HCT116 (cell line): ENCODE data around the gene BCR. TPM values are rescaled to one million over a fixed set of nuclear protein-coding genes. Genes with fewer than 3 reads are reported as not detected.

Experiments used
- ATAC-seq: fragments of 200-7000 bp; cut with Tn5 transposase; 2 replicates; pipeline ENCODE4 v1.9.1; 2020; ENCODE audit warnings: mild to moderate bottlenecking, moderate library complexity
- BruUV-seq: library from RNA; stranded (reverse); fragments of 400-500 nt; replicated peaks from 2 replicates; lab custom pipeline; 2021; lab: Mats Ljungman, UMichigan
- CTCF ChIA-PET: fragments of 300-600 bp; sonication (Branson Sonifier 250); formaldehyde crosslinking; loops from one replicate; lab custom pipeline; 2021; ENCODE audit warnings: antibody characterized with exemption; lab: Charles Lee
- POLR2A ChIA-PET: fragments of 300-600, 350-600 bp; sonication (Branson Sonifier 250); formaldehyde crosslinking; loops from one replicate; lab custom pipeline; 2021; ENCODE audit warnings: antibody characterized with exemption; lab: Charles Lee
- RAD21 ChIA-PET, 2 experiments: fragments of 300-600 bp; sonication (Branson Sonifier 250); formaldehyde crosslinking; loops; one replicate each; lab custom pipeline; 2023; ENCODE audit warnings: low total read pairs in 2 of 2; ENCODE audit not compliant: uncharacterized antibody in 2 of 2, unreplicated experiment in 2 of 2, low non-redundant PET in 1 of 2; lab: Charles Lee
- DNase-seq: peaks from one replicate; pipeline ENCODE4 v3.0.0-alpha.2; 2010; ENCODE audit warnings: low read depth, low spot score
- H2AFZ ChIP-seq: fragments of 200-600 bp; shearing (Covaris generic), sonication (generic); 2 replicates; pipeline ENCODE4 v1.6.1; 2017; ENCODE audit warnings: low read depth, mixed run types, mixed read lengths, antibody characterized with exemption, low read length; ENCODE audit not compliant: poor library complexity, severe bottlenecking
- H3K27ac ChIP-seq: 2 replicates; pipeline ENCODE4 v1.5.1; 2012; ENCODE audit warnings: low read depth, low read length
- H3K27me3 ChIP-seq: fragments of 200-600 bp; sonication (generic); 2 replicates; pipeline ENCODE4 v1.6.1; 2016; ENCODE audit warnings: mixed run types, low read length, mixed read lengths; ENCODE audit not compliant: insufficient read depth
- H3K36me3 ChIP-seq, 2 experiments: fragments of 200-500 bp in 1 of 2; fragments of 200-600 bp in 1 of 2; sonication (Bioruptor generic) in 1 of 2; sonication (generic) in 1 of 2; 2 replicates each; pipeline versions ENCODE4 v1.5.1 to v1.6.1; 2014 to 2016; ENCODE audit warnings: low read length in 2 of 2, inconsistent platforms in 1 of 2, mixed read lengths in 1 of 2, mixed run types in 1 of 2; ENCODE audit not compliant: insufficient read depth in 2 of 2, control insufficient read depth in 1 of 2
- H3K4me1 ChIP-seq, 2 experiments: fragments of 200-600 bp in 1 of 2; sonication (generic) in 1 of 2; 2 replicates each; pipeline versions ENCODE4 v1.5.1 to v1.6.1; 2012 to 2017; ENCODE audit warnings: low read length in 2 of 2, inconsistent platforms in 1 of 2, mild to moderate bottlenecking in 1 of 2, mixed read lengths in 1 of 2, mixed run types in 1 of 2, moderate library complexity in 1 of 2; ENCODE audit not compliant: insufficient read depth in 2 of 2, control insufficient read depth in 1 of 2
- H3K4me2 ChIP-seq: fragments of 200-600 bp; sonication (generic); 2 replicates; pipeline ENCODE4 v1.6.1; 2017; ENCODE audit warnings: mixed run types, low read length, mixed read lengths
- H3K4me3 ChIP-seq, 2 experiments: fragments of 200-600 bp in 1 of 2; sonication (generic) in 1 of 2; replicated peaks in 1 of 2; 2 replicates each; pipeline ENCODE4 v1.5.1; 2011 to 2016; ENCODE audit warnings: low read length in 2 of 2, control low read depth in 1 of 2, low read depth in 1 of 2, mild to moderate bottlenecking in 1 of 2, mixed read lengths in 1 of 2, mixed run types in 1 of 2
- H3K79me2 ChIP-seq: fragments of 200-600 bp; sonication (generic); 2 replicates; pipeline ENCODE4 v1.6.1; 2017; ENCODE audit warnings: mild to moderate bottlenecking, mixed run types, low read length, moderate library complexity, mixed read lengths; ENCODE audit not compliant: insufficient read depth
- H3K9ac ChIP-seq: fragments of 200-600 bp; sonication (generic); 2 replicates; pipeline ENCODE4 v1.6.1; 2016; ENCODE audit warnings: low read length, mixed read lengths
- H3K9me2 ChIP-seq: fragments of 200-600 bp; sonication (generic), shearing (Covaris generic); 2 replicates; pipeline ENCODE4 v1.6.1; 2017; ENCODE audit warnings: mixed run types, mild to moderate bottlenecking, moderate library complexity; ENCODE audit not compliant: insufficient read depth
- H3K9me3 ChIP-seq, 2 experiments: fragments of 200-500 bp in 1 of 2; fragments of 200-600 bp in 1 of 2; sonication (Bioruptor generic) in 1 of 2; sonication (generic) in 1 of 2; 2 replicates each; pipeline ENCODE4 v1.6.1; 2014 to 2017; ENCODE audit warnings: low read length in 2 of 2, mixed read lengths in 2 of 2, inconsistent platforms in 1 of 2, low read depth in 1 of 2, mild to moderate bottlenecking in 1 of 2, mixed run types in 1 of 2, moderate library complexity in 1 of 2; ENCODE audit not compliant: control insufficient read depth in 1 of 2, insufficient read depth in 1 of 2
- H4K20me1 ChIP-seq: fragments of 200-600 bp; sonication (generic), shearing (Covaris generic); 2 replicates; pipeline ENCODE4 v1.6.1; 2017; ENCODE audit warnings: mixed run types, mild to moderate bottlenecking, moderate library complexity; ENCODE audit not compliant: insufficient read depth
- ATF3 ChIP-seq: IDR thresholded peaks from 2 replicates; pipeline ENCODE4 v1.6.1; 2012
- CEBPB ChIP-seq: IDR thresholded peaks from 2 replicates; pipeline ENCODE4 v1.6.1; 2012; ENCODE audit warnings: low read depth
- RAD21 ChIP-seq: IDR thresholded peaks from 2 replicates; pipeline ENCODE4 v1.6.1; 2012; ENCODE audit warnings: low read depth, mild to moderate bottlenecking
- SP1 ChIP-seq: IDR thresholded peaks from 2 replicates; pipeline ENCODE4 v1.6.1; 2012; ENCODE audit warnings: low read depth
- SRF ChIP-seq: IDR thresholded peaks from 2 replicates; pipeline ENCODE4 v1.6.1; 2012; ENCODE audit warnings: low read depth
- YY1 ChIP-seq: IDR thresholded peaks from 2 replicates; pipeline ENCODE4 v1.6.1; 2011; ENCODE audit warnings: low read length, low read depth, moderate library complexity, mild to moderate bottlenecking; ENCODE audit not compliant: insufficient replicate concordance; ENCODE audit errors: extremely low read depth
- ZBTB33 ChIP-seq: IDR thresholded peaks from 2 replicates; pipeline ENCODE4 v1.6.1; 2011; ENCODE audit warnings: mild to moderate bottlenecking, low read length, moderate library complexity; ENCODE audit not compliant: insufficient replicate concordance; ENCODE audit errors: extremely low read depth
- intact Hi-C: fragments of 100-400 bp; cut with micrococcal nuclease; formaldehyde crosslinking; loops from 2 replicates; pipeline ENCODE4 v1.10.0; 2022
- total RNA-seq: library from RNA; stranded (reverse); gene quantifications from one replicate; pipeline ENCODE4 v1.2.1, GENCODE V29; 2021; ENCODE audit not compliant: unreplicated experiment

BCR gene
- total RNA-seq, 1 experiment from 2014 or later: 39.7 TPM

GRCh38 chr22:23268139-23268712 is 87.9 kb downstream of the BCR start:
- Histone ChIP-seq H2AFZ (no peak overlapping the region), H3K9me3 (no peaks in the 10 kb centered on the region), H4K20me1 (no peaks in the 10 kb centered on the region), H3K36me3 (peaks cover 17 to 21% of the 10 kb centered on the region in 2 experiments), H3K4me3 (no peak overlapping the region), H3K27me3 (no peaks in the 10 kb centered on the region), H3K9ac (no peak overlapping the region), H3K4me2 (no peak overlapping the region), H3K9me2 (no peaks in the 10 kb centered on the region), H3K4me1 (no peaks in the 10 kb centered on the region), H3K79me2 (no peaks in the 10 kb centered on the region)
- ATAC-seq (no peak), DNase-seq (no peak)
- intact Hi-C loops: no loop called here
- RAD21 ChIA-PET: no interaction called here
- BruUV-seq: no TSS peak
- POLR2A ChIA-PET: no interaction called here
- TF ChIP-seq SP1 (no peak), ZBTB33 (no peak), CEBPB (no peak), ATF3 (no peak), YY1 (no peak), SRF (no peak)
- TF ChIP-seq, all 23 proteins: peak for 0
- H3K27ac ChIP-seq: no peak overlapping the region
- CTCF ChIA-PET: no interaction called here

GRCh38 chr22:23268877-23269276 is 88.6 kb downstream of the BCR start:
- ChIA-PET RAD21 (no interaction called here), POLR2A (no interaction called here)
- H3K9me3 ChIP-seq: no peaks in the 10 kb centered on the region

More at GRCh38 chr22:23268877-23269276, 88.6 kb downstream of the BCR start:
- DNase-seq (no peak), ATAC-seq (no peak)
- Histone ChIP-seq H3K4me2 (no peak overlapping the region), H2AFZ (no peak overlapping the region), H3K36me3 (peaks cover 15 to 20% of the 10 kb centered on the region in 2 experiments), H3K27ac (no peak overlapping the region), H3K4me3 (no peak overlapping the region), H3K27me3 (no peaks in the 10 kb centered on the region), H3K9ac (no peak overlapping the region), H3K4me1 (no peaks in the 10 kb centered on the region), H3K9me2 (no peaks in the 10 kb centered on the region), H3K79me2 (no peaks in the 10 kb centered on the region), H4K20me1 (no peaks in the 10 kb centered on the region)
- intact Hi-C loops: no loop called here
- CTCF ChIA-PET: no interaction called here
- no TSS peak for BruUV-seq
- TF ChIP-seq SP1 (no peak), CEBPB (no peak), ZBTB33 (no peak), RAD21 (no peak)
